Measurements from ENCODE around the gene HOXB1.

The HOXB1 gene

DNA sequence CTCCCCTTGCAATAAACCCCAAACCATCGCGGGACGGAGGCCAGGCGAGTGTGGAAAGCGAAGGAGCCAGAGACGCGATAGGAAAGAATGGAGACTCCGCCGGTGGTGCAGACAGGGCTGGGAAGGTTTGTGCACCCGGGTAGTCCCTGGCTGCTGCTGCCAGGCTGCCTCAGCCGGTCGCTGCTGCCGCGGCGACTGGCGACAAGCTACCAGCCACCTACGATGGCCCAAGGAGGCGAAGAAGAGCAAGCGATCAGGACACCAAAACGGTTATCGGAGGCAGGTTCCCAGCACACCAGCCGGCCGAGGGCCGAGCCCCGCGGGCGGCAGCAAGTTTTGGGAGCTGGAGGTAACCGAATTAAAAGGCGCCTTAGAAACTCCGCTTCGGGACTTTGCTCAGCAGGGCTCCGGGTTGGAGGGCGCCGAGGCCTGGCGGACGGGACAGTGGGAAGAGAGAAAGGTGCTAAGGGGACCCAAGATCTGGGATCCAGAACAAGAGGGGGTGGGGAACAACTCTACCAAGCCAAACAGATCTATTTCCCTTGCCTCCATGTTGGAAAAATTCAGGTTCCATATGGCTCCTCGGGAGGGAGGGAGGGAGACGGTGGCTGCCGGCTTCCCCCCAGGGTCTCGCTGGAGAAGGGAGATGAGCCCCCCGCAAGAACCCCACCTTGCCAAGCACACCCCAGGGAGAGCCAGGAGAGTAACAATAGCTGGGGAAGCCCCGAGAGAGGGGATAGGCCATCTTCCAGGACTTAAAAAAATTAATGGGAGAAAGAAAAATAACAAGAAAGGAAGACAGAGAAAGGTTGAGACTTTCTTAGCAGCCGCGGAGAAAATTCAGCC lies 23.8 kb upstream of the HOXB1 start:
- DNase-seq (ENCODE audit: low read depth): no peak

DNA sequence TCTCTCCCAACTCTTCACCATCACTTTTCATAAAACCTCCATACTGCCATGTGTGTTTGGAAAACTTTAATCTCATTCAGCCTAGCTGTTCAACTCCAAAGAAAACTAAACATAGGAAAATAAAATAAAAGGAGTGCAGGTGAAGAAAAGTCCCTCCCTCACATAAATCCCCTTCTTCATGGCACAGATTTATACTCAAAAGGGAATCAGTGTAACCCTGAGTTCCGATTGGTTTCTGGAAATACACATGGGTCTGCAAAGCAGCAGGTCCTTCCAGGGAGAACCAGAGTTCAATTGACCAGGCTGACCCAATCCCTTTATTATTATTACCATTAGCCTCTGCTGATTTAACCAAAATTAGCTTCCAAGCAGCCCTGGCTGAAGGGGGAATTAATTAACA lies 23.0 kb upstream of the HOXB1 start:
- no peak for DNase-seq (ENCODE audit: low read depth)

DNA sequence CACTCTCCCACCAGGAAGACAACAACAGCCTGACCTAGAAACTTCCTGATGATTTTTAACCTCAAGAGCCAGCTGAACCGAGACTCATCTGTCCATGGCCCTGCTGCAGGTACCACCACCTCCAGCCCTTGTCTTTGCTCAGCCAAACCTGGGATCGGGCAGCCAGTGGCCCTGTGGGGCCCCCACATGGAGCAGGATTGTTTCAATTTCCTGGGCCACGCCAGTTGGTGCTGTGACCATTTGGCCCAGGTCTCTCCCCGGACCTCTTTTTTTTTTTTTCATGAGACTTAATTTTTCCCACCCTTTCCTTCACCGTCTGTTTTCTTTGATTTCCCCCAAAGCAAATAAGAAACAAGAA lies 22.4 kb upstream of the HOXB1 start:
- DNase-seq (ENCODE audit: low read depth): no peak

DNA sequence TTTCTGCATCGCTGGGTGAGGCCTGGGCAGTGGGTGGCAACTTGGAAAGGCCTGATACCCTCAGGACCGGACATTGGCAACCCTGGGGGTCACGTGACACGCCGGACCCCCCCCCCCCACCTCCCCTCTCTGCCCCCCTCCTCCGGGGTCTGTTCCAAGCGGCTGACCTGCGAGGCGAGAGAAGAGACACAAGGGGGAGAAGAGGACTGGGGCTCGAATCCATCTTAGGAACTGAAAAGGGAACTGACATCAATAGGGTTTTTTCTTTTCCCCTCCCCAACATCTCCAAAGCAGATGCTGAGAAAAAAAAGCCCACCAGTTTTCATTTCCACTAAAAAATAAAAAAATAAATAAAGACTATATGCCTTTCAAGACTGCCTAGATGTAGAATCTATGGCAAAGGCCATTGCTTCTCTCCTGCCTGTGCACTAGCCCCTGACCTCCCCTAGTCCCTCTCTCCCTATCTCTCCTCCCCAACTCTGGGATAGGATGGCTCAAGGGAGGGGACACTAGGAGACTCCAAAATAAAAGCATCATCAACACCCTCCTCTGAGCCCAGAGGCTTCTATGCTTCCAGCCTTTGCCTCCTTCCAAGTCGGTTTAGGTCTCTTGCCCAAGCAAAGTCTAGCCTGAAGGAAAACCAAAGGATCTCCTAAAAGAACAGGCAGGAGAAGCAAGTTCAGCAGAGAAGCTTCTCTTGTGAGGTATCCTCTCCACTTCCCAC lies 21.8 kb upstream of the HOXB1 start:
- DNase-seq (ENCODE audit: low read depth): no peak

GRCh38 chr17:48551596-48552465 lies 21.0 kb upstream of the HOXB1 start:
- DNase-seq (ENCODE audit: low read depth): no peak

- no peak for DNase-seq (ENCODE audit: low read depth)
Observed at GRCh38 chr17:48551214-48551555, 20.4 kb upstream of the HOXB1 start.

DNA sequence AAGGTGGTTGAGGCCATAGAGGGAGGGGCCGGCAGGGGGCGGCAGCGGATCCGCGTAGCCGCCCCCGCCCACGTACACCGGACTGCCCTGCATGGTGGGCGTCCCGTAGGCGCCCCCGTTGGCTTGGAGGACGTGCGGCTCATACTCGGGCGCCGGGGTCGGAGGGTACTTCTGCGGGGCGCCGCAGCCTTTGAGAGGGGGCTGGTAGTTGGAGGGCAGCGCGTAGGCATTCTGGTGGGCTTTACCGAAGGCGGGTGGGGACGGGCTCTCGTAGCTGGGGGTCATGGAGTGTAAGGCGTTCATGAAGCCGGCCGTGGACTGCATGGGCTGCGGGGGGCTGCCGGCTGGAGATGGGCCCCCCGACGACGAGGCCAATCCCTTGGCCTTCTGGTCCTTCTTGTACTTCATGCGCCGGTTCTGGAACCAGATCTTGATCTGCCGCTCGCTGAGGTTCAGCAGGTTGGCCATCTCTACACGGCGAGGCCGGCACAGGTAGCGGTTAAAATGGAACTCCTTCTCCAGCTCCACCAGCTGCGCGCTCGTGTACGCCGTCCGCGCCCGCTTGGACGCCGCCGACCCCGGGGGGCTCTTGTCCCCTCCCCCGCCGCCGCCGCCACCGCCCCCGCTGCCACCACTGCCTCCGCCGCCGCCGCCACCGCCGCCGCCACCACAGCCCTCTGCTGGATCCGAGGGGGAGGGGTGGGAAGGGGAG lies 19.8 kb upstream of the HOXB1 start:
- no peak for DNase-seq (ENCODE audit: low read depth)

GRCh38 chr17:48549914-48550501 lies 19.2 kb upstream of the HOXB1 start:
- DNase-seq (ENCODE audit: low read depth): no peak

- no peak for DNase-seq (ENCODE audit: low read depth)
Observed at GRCh38 chr17:48549281-48549630, 18.4 kb upstream of the HOXB1 start.

GRCh38 chr17:48548523-48549280 lies 17.9 kb upstream of the HOXB1 start:
- no peak for DNase-seq (ENCODE audit: low read depth)

GRCh38 chr17:48547808-48548522 lies 17.2 kb upstream of the HOXB1 start:
- DNase-seq (ENCODE audit: low read depth): no peak

GRCh38 chr17:48546924-48547807 lies 16.4 kb upstream of the HOXB1 start:
- no peak for DNase-seq (ENCODE audit: low read depth)

- no peak for DNase-seq (ENCODE audit: low read depth)
Observed at GRCh38 chr17:48546137-48546923, 15.5 kb upstream of the HOXB1 start.

- DNase-seq (ENCODE audit: low read depth): no peak
Observed at GRCh38 chr17:48545539-48545938, 14.7 kb upstream of the HOXB1 start.

- no peak for DNase-seq (ENCODE audit: low read depth)
Observed at GRCh38 chr17:48545022-48545375, 14.2 kb upstream of the HOXB1 start, which contains the start of gene HOXB2. Gene HOXB2 (minus strand): TSS chr17:48545109. CDS start chr17:48544911, 198 bp downstream.

DNA sequence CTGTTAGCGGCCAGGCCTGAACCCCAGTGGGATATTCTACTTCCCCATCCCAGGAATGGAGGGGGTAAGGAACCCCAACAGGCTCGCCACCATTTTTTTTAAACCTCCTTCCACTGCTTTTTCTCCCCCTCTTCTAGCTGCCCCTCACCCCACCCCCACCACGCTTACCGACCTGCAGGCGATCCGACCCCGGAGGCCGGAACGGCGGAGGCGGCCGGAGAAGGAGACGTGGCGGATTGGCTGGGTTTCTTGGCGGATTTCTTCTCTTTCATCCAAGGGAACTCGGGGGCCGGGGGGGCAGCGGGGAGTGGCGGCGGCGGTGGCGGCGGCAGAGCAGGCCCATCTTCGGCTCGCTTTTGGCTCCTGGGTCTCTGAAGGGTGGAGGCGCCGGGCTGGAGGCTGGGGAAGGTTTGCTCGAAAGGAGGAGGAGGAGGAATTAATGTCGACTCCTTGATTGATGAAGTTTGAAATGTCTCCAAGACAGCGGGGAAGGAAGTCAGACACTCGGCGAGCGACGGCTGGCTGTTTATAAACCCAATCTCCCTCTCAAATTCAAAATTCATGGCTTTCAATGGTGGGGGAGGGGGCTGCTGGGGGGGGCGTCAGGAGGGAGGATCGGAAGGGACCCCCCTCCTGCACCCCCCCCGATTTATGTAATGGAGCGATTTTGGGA lies 13.7 kb upstream of the HOXB1 start:
- DNase-seq (ENCODE audit: low read depth): no peak

- DNase-seq (ENCODE audit: low read depth): no peak
Observed at GRCh38 chr17:48543854-48544348, 13.1 kb upstream of the HOXB1 start.

All from HS-27A (cell line).